PC-3 (cell line): ENCODE measurements around the gene OR6N2. TPM values are rescaled to one million over a fixed set of nuclear protein-coding genes. Genes with fewer than 3 reads are reported as not detected.

Experiments
- ATAC-seq: fragments of 200-7000 bp; cut with Tn5 transposase; 2 replicates; pipeline ENCODE4 v1.9.1; 2020; ENCODE audit warnings: mild to moderate bottlenecking, moderate library complexity
- BruUV-seq: library from RNA; stranded (reverse); fragments of 400-500 nt; replicated peaks from 2 replicates; lab custom pipeline; 2021; lab: Mats Ljungman, UMichigan
- CTCF ChIA-PET: fragments of 300-600 bp; sonication (Branson Sonifier 250); formaldehyde crosslinking; loops from one replicate; lab custom pipeline; 2022; ENCODE audit warnings: antibody characterized with exemption; lab: Charles Lee
- POLR2A ChIA-PET: fragments of 300-600 bp; sonication (Branson Sonifier 250); formaldehyde crosslinking; loops from one replicate; lab custom pipeline; 2022; ENCODE audit warnings: antibody characterized with exemption; ENCODE audit not compliant: unreplicated experiment; lab: Charles Lee
- DNase-seq: peaks from one replicate; pipeline ENCODE4 v3.0.0-alpha.2; 2015
- H2AFZ ChIP-seq: fragments of 300-600 bp; sonication (generic); 2 replicates; pipeline ENCODE4 v1.6.0; 2016; ENCODE audit warnings: antibody characterized with exemption, low read length
- H3F3A ChIP-seq: fragments of 300-600 bp; sonication (generic); one replicate; pipeline ENCODE4 v1.6.0; 2017; ENCODE audit warnings: antibody characterized with exemption, low read length, control low read depth, mild to moderate bottlenecking; ENCODE audit not compliant: unreplicated experiment
- H3K27ac ChIP-seq: fragments of 300-600 bp; sonication (generic); 2 replicates; pipeline ENCODE4 v1.5.1; 2016; ENCODE audit warnings: mild to moderate bottlenecking, low read length
- H3K27me3 ChIP-seq: fragments of 300-600 bp; sonication (generic); 2 replicates; pipeline ENCODE4 v1.6.1; 2016; ENCODE audit warnings: low read length, mixed read lengths
- H3K36me3 ChIP-seq: fragments of 300-600 bp; sonication (generic); 2 replicates; pipeline ENCODE4 v1.6.1; 2016; ENCODE audit warnings: low read depth, mixed run types, low read length, mixed read lengths
- H3K4me1 ChIP-seq: fragments of 300-600 bp; sonication (generic); 2 replicates; pipeline ENCODE4 v1.5.1; 2016; ENCODE audit warnings: low read length; ENCODE audit not compliant: insufficient read depth
- H3K4me2 ChIP-seq: fragments of 300-600 bp; sonication (generic); 2 replicates; pipeline ENCODE4 v1.6.0; 2016; ENCODE audit warnings: low read length
- H3K4me3 ChIP-seq: fragments of 300-600 bp; sonication (generic); 2 replicates; pipeline ENCODE4 v1.5.1; 2016; ENCODE audit warnings: mild to moderate bottlenecking, low read length, mixed read lengths
- H3K79me2 ChIP-seq: fragments of 300-600 bp; sonication (generic); 2 replicates; pipeline ENCODE4 v1.6.1; 2017; ENCODE audit warnings: low read length, mixed read lengths
- H3K9ac ChIP-seq: fragments of 300-600 bp; sonication (generic); 2 replicates; pipeline ENCODE4 v1.6.0; 2016; ENCODE audit warnings: mild to moderate bottlenecking, low read length
- H3K9me2 ChIP-seq: fragments of 300-600 bp; sonication (generic); replicated peaks from 2 replicates; pipeline ENCODE4 v1.6.1; 2016; ENCODE audit warnings: mixed run types, low read length, mixed read lengths
- H3K9me3 ChIP-seq: fragments of 300-600 bp; sonication (generic); 2 replicates; pipeline ENCODE4 v1.6.1; 2016; ENCODE audit warnings: low read length, mixed read lengths
- H4K20me1 ChIP-seq: fragments of 300-600 bp; sonication (generic); 2 replicates; pipeline ENCODE4 v1.6.1; 2016; ENCODE audit warnings: low read length, mixed read lengths
- EZH2 ChIP-seq: fragments of 300-600 bp; sonication (generic); IDR thresholded peaks from one replicate; pipeline ENCODE4 v1.6.1; 2017; ENCODE audit warnings: antibody characterized with exemption, mild to moderate bottlenecking, low read length; ENCODE audit not compliant: unreplicated experiment
- EZH2phosphoT487 ChIP-seq: fragments of 300-600 bp; sonication (generic); IDR thresholded peaks from 2 replicates; pipeline ENCODE4 v1.6.1; 2018; ENCODE audit warnings: mild to moderate bottlenecking, antibody characterized with exemption, low read length, borderline replicate concordance
- intact Hi-C: fragments of 100-400 bp; cut with micrococcal nuclease; formaldehyde crosslinking; loops from 2 replicates; pipeline ENCODE4 v1.9.0; 2023
- total RNA-seq: library from RNA; depleted of rRNA; stranded (reverse); fragments of >200 nt; gene quantifications from 2 replicates; pipeline ENCODE4 v1.2.3, GENCODE V29; 2014
- TF ChIP-seq, protein P1 (sequence below): fragments of 300-600 bp; sonication (generic); conservative IDR thresholded peaks from 2 replicates; pipeline ENCODE4 v1.5.1; 2017; ENCODE audit warnings: antibody characterized with exemption, low read depth, mild to moderate bottlenecking, low read length

The OR6N2 gene
- total RNA-seq, 1 experiment from 2014 or later = not detected

DNA sequence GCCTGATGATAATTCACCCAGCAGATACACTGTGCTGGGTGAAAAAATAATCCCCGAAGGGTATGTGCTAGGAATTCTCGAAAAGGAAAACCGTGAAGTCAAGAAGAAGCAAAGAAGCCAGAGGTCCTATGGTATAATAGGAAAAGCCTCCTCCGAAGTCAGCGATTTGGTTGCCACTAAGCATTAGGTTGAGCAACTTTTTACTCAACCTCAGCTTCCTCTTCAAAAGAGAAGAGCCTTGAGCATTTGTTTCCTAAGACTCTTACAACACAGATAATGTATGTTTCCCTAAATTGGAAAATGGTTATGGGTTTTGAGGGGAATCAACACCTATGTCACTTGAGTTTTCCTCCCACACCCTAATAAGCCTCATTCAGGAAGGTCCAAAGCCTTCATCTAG is 28.9 kb upstream of the OR6N2 start:
- POLR2A ChIA-PET = no interaction called here

DNA sequence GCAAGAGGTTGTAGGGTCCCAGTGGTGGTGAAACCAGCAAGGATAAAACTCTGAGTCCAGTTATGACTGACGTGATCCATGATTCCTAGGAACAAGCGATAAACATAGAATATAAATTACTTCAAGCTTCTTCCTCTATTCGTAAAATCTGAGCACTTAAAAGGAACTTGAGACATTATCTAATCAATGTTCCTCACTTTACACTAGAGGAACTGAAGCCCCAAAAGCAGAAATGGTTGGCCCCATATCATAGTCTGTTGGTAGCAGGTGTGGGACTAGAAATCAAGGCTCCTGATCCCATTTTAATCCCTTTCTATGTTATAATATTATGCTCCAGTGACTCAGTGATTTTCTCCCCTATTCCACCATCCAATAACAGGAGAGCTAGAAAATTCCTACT is 28.3 kb upstream of the OR6N2 start:
- POLR2A ChIA-PET = no interaction called here
- Histone ChIP-seq H3K4me2 (no peak overlapping the region), H3K9me2 (no peaks in the 10 kb centered on the region), H3K27ac (no peak overlapping the region), H3K27me3 (peaks cover 16% of the 10 kb centered on the region), H3K79me2 (no peaks in the 10 kb centered on the region), H2AFZ (no peak overlapping the region), H3K36me3 (no peaks in the 10 kb centered on the region), H3K4me3 (no peak overlapping the region), H3K9me3 (no peaks in the 10 kb centered on the region), H3F3A (no peaks in the 10 kb centered on the region), H3K9ac (no peak overlapping the region), H3K4me1 (no peaks in the 10 kb centered on the region), H4K20me1 (no peaks in the 10 kb centered on the region)
- intact Hi-C loops = no loop called here
- CTCF ChIA-PET = no interaction called here
- DNase-seq (no peak), ATAC-seq (no peak)
- TF ChIP-seq EZH2phosphoT487 = no peak
- TF ChIP-seq EZH2 = no peak
- TF ChIP-seq, protein P1, sequence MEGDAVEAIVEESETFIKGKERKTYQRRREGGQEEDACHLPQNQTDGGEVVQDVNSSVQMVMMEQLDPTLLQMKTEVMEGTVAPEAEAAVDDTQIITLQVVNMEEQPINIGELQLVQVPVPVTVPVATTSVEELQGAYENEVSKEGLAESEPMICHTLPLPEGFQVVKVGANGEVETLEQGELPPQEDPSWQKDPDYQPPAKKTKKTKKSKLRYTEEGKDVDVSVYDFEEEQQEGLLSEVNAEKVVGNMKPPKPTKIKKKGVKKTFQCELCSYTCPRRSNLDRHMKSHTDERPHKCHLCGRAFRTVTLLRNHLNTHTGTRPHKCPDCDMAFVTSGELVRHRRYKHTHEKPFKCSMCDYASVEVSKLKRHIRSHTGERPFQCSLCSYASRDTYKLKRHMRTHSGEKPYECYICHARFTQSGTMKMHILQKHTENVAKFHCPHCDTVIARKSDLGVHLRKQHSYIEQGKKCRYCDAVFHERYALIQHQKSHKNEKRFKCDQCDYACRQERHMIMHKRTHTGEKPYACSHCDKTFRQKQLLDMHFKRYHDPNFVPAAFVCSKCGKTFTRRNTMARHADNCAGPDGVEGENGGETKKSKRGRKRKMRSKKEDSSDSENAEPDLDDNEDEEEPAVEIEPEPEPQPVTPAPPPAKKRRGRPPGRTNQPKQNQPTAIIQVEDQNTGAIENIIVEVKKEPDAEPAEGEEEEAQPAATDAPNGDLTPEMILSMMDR = no peak
- BruUV-seq = no TSS peak

More for the DNA sequence above, 28.9 kb upstream of the OR6N2 start:
- H3K27me3 ChIP-seq = peaks cover 16% of the 10 kb centered on the region
- intact Hi-C loops = no loop called here
- no peaks in the 10 kb centered on the region for H3K9me2 ChIP-seq
- H3K9me3 ChIP-seq = no peaks in the 10 kb centered on the region
- no peaks in the 10 kb centered on the region for H3K79me2 ChIP-seq
- no peak overlapping the region for H3K4me3 ChIP-seq
- no peaks in the 10 kb centered on the region for H4K20me1 ChIP-seq
- no peaks in the 10 kb centered on the region for H3K4me1 ChIP-seq
- H3K4me2 ChIP-seq = no peak overlapping the region
- no peaks in the 10 kb centered on the region for H3F3A ChIP-seq
- H3K36me3 ChIP-seq = no peaks in the 10 kb centered on the region
- H3K27ac ChIP-seq = no peak overlapping the region
- TF ChIP-seq EZH2phosphoT487 (no peak), EZH2 (no peak)
- TF ChIP-seq, protein P1 = no peak
- no peak overlapping the region for H2AFZ ChIP-seq
- no TSS peak for BruUV-seq
- DNase-seq = no peak
- CTCF ChIA-PET = no interaction called here
- no peak for ATAC-seq
- no peak overlapping the region for H3K9ac ChIP-seq

DNA sequence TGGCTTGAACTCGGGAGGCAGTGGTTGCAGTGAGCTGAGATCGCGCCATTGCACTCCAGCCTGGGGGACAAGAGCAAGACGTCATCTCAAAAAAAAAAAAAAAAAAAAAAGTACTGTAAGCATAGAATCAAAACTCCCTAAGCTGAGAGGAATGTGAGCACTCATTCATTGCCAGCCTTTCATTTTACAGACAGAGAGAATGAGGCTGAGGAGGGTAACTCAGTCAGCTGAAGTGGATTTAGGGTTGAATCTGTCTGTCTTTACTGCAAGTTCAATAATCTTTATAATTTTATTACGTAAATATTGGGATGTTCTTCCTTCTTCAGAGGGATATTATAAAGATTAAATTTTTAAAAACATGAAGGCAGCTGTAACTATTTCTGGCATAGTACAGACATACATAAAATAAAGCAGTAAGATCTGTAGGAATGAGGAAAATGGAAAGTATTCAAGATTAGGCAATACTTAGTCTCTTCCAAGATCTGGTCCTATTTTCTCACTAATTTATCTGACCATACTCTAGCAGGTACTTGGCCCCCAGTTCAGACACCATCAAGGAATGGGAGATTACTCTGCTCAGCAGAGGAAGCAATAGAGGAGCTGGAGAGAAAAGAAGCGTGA is 26.0 kb upstream of the OR6N2 start:
- TF ChIP-seq EZH2 = no peak
- no peak for TF ChIP-seq EZH2phosphoT487
- TF ChIP-seq, protein P1 = no peak
- H3F3A ChIP-seq = no peaks in the 10 kb centered on the region
- no peak overlapping the region for H2AFZ ChIP-seq
- H3K4me1 ChIP-seq = no peaks in the 10 kb centered on the region
- ATAC-seq (no peak), DNase-seq (no peak)
- no peaks in the 10 kb centered on the region for H3K9me2 ChIP-seq
- no peak overlapping the region for H3K27ac ChIP-seq
- intact Hi-C loops = no loop called here
- H3K27me3 ChIP-seq = peaks cover 16% of the 10 kb centered on the region
- ChIA-PET CTCF (no interaction called here), POLR2A (no interaction called here)
- BruUV-seq = no TSS peak
- no peaks in the 10 kb centered on the region for H4K20me1 ChIP-seq
- no peak overlapping the region for H3K9ac ChIP-seq
- H3K4me2 ChIP-seq = no peak overlapping the region
- no peaks in the 10 kb centered on the region for H3K36me3 ChIP-seq
- no peaks in the 10 kb centered on the region for H3K79me2 ChIP-seq
- H3K9me3 ChIP-seq = no peaks in the 10 kb centered on the region
- no peak overlapping the region for H3K4me3 ChIP-seq
